CD4-positive, alpha-beta T cell (primary cell): ENCODE results near the gene SPINT2. TPM values are rescaled to one million over a fixed set of nuclear protein-coding genes. Genes with fewer than 3 reads are reported as not detected.

ENCODE experiments used
- ATAC-seq: fragments of 200-7000 bp; cut with Tn5 transposase; one replicate; pipeline ENCODE4 v1.10.0; 2022; ENCODE audit warnings: mild to moderate bottlenecking; ENCODE audit not compliant: poor library complexity
- CTCF ChIA-PET: fragments of 350-600 bp; sonication (Branson Sonifier 250); formaldehyde crosslinking; loops from one replicate; lab custom pipeline; 2021; ENCODE audit warnings: antibody characterized with exemption, inconsistent platforms; lab: Charles Lee
- POLR2A ChIA-PET: fragments of 350-600 bp; sonication (Branson Sonifier 250); formaldehyde crosslinking; loops from one replicate; lab custom pipeline; 2021; ENCODE audit warnings: antibody characterized with exemption, inconsistent platforms; lab: Charles Lee
- DNase-seq, 14 experiments: peaks; one replicate each; pipeline ENCODE4 v3.0.0-alpha.2; 2013 to 2020; ENCODE audit warnings: mixed read lengths in 2 of 14
- H3K27ac ChIP-seq, 2 donors: one replicate each; pipeline versions ENCODE4 v1.5.1 to v1.7.0; 2013; ENCODE audit warnings: low read length in 2 of 2, low read depth in 1 of 2, mild to moderate bottlenecking in 1 of 2
- H3K27me3 ChIP-seq, 2 experiments: 1 replicate in 1 of 2; 2 replicates in 1 of 2; pipeline versions ENCODE4 v1.6.1 to v1.7.0; 2013; ENCODE audit warnings: low read length in 2 of 2, control low read depth in 1 of 2, mild to moderate bottlenecking in 1 of 2, moderate library complexity in 1 of 2; ENCODE audit not compliant: insufficient read depth in 2 of 2, control insufficient read depth in 1 of 2
- H3K36me3 ChIP-seq: one replicate; pipeline ENCODE4 v1.6.1; 2013; ENCODE audit warnings: low read length, control low read depth; ENCODE audit not compliant: insufficient read depth
- H3K4me1 ChIP-seq: one replicate; pipeline ENCODE4 v1.6.1; 2013; ENCODE audit warnings: low read length, control low read depth; ENCODE audit not compliant: insufficient read depth
- H3K4me3 ChIP-seq: one replicate; pipeline ENCODE4 v1.5.1; 2013; ENCODE audit warnings: mild to moderate bottlenecking, low read length, moderate library complexity
- H3K9me3 ChIP-seq, 2 experiments: 1 replicate in 1 of 2; 2 replicates in 1 of 2; pipeline versions ENCODE4 v1.6.1 to v1.7.0; 2013; ENCODE audit warnings: low read length in 2 of 2, mild to moderate bottlenecking in 2 of 2, control low read depth in 1 of 2, moderate library complexity in 1 of 2; ENCODE audit not compliant: control insufficient read depth in 1 of 2, insufficient read depth in 1 of 2
- H3K27ac Mint-ChIP-seq: one replicate; pipeline ENCODE4 v1.8.0; 2020; ENCODE audit warnings: mixed read lengths
- H3K27me3 Mint-ChIP-seq: one replicate; pipeline ENCODE4 v1.8.0; 2021; ENCODE audit warnings: mixed read lengths
- H3K36me3 Mint-ChIP-seq: one replicate; pipeline ENCODE4 v1.8.0; 2021; ENCODE audit warnings: low read depth, mixed read lengths
- H3K4me1 Mint-ChIP-seq: one replicate; pipeline ENCODE4 v1.8.0; 2021; ENCODE audit warnings: low read depth, mixed read lengths
- H3K4me3 Mint-ChIP-seq: one replicate; pipeline ENCODE4 v1.8.0; 2020; ENCODE audit warnings: mild to moderate bottlenecking, mixed read lengths
- H3K9me3 Mint-ChIP-seq: one replicate; pipeline ENCODE4 v1.8.0; 2020; ENCODE audit warnings: mixed read lengths
- intact Hi-C, 2 experiments: fragments of 100-400 bp; cut with DNase I in 1 of 2; cut with micrococcal nuclease in 1 of 2; formaldehyde crosslinking; loops; one replicate each; pipeline versions ENCODE4 v1.15.1 to v1.9.0; 2023 to 2025; cut with DNase I, micrococcal nuclease
- total RNA-seq, 174 experiments: library from RNA in 2 of 174; stranded (reverse) in 2 of 174; gene quantifications; one replicate each; pipeline ENCODE4 v1.2.3 and lab custom pipeline; 2021 to 2026
- TF ChIP-seq, protein P1 (sequence below): fragments of 200-600 bp; IDR thresholded peaks from one replicate; pipeline ENCODE4 v1.8.0; 2022; ENCODE audit warnings: antibody characterized with exemption, mild to moderate bottlenecking

SPINT2 gene
- total RNA-seq, 2 experiments from 2014 or later: 25.4 to 26.5 TPM

DNA sequence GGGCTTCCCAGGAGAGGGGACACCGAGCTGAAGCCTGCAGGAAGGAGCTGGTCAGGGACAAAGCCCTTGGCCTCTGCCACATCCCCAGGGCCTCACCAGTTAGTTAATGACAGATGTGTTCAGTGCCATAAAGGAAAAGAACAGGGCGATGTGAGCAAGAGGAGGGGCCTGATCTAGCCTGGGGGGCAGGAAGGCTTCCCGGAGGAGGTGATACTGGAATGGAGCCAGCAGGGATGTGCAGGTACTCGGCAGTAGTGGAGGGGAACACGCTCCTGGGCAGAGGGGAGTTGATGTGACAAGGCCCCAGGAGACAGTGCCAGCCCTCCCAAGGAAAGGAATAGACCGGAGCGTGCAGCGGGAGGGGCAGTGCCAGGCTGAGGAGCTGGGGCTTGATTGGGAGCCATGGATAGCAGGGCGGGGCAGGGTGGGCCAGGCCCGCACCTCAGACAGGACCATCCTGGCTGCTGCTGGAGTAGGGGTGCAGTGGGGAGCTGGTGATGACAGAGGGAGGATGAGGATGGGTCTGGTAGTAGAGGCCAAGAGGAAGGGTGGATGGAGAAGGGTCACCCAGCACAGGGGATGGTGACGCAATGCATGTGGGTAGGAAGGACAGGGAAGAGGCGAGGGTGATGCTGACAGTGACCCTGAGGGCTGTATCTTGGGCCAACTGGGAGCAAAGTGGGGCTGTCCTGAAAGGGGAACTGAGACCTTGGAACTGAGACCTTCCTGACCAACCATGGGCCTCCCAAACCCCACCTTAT is 43.8 kb downstream of the SPINT2 start:
- TF ChIP-seq, protein P1, sequence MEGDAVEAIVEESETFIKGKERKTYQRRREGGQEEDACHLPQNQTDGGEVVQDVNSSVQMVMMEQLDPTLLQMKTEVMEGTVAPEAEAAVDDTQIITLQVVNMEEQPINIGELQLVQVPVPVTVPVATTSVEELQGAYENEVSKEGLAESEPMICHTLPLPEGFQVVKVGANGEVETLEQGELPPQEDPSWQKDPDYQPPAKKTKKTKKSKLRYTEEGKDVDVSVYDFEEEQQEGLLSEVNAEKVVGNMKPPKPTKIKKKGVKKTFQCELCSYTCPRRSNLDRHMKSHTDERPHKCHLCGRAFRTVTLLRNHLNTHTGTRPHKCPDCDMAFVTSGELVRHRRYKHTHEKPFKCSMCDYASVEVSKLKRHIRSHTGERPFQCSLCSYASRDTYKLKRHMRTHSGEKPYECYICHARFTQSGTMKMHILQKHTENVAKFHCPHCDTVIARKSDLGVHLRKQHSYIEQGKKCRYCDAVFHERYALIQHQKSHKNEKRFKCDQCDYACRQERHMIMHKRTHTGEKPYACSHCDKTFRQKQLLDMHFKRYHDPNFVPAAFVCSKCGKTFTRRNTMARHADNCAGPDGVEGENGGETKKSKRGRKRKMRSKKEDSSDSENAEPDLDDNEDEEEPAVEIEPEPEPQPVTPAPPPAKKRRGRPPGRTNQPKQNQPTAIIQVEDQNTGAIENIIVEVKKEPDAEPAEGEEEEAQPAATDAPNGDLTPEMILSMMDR: no peak
- H3K27me3 ChIP-seq: no peaks in the 10 kb centered on the region
- Mint-ChIP-seq H3K4me1 (no peaks in the 10 kb centered on the region), H3K36me3 (peaks cover 33% of the 10 kb centered on the region), H3K9me3 (no peaks in the 10 kb centered on the region), H3K4me3 (no peak overlapping the region), H3K27me3 (no peaks in the 10 kb centered on the region), H3K27ac (no peak overlapping the region)
- H3K9me3 ChIP-seq: peaks cover 0 to 8% of the 10 kb centered on the region in 2 experiments
- H3K4me1 ChIP-seq: no peaks in the 10 kb centered on the region
- DNase-seq (no peak), ATAC-seq (no peak)
- no peak overlapping the region for H3K27ac ChIP-seq
- intact Hi-C loops: no loop called here
- H3K36me3 ChIP-seq: peaks cover 20% of the 10 kb centered on the region
- ChIA-PET POLR2A (no interaction called here), CTCF (no interaction called here)
- H3K4me3 ChIP-seq: no peak overlapping the region

DNA sequence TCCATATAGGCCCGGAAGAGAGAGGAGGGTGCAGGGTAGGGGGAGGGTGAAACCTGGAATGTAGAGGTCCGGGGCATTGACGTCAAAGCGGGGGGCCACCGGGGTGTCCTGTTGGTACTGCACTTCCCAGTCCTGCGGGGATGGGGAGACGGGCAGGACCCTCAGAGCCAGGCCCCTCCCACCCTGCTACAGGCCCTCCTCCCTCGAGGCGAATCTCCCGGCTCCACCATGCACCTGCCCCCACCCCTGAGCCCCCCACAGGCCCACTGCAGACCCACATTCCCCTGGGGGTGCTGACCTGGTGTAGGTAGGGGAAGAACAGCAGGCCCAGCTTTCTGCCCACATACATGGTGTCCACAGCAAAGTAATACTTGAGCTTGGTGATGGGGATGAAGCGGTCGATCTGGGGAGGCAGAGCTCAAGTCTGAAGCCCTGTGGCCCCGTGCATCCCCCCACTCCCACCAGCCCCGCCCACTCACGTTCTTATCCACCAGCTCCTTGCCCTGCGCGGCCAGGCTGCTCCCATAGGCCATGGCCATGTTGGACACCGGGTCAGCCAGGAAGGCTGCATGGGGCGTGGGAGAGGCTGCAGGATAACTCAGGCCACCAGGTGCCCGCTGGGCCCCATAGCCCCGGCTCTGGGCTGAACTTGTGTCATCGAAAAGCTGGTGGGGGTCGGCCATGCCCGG is 44.7 kb downstream of the SPINT2 start:
- no peaks in the 10 kb centered on the region for H3K4me1 Mint-ChIP-seq
- H3K4me3 ChIP-seq: no peak overlapping the region
- DNase-seq: no peak
- H3K4me3 Mint-ChIP-seq: no peak overlapping the region
- H3K27ac Mint-ChIP-seq: no peak overlapping the region
- ChIA-PET POLR2A (no interaction called here), CTCF (no interaction called here)
- H3K9me3 ChIP-seq: peaks cover 0 to 3% of the 10 kb centered on the region in 2 experiments
- H3K36me3 ChIP-seq: peaks cover 20% of the 10 kb centered on the region
- no peak overlapping the region for H3K27ac ChIP-seq
- H3K27me3 ChIP-seq: no peaks in the 10 kb centered on the region
- peaks cover 33% of the 10 kb centered on the region for H3K36me3 Mint-ChIP-seq
- H3K27me3 Mint-ChIP-seq: no peaks in the 10 kb centered on the region
- intact Hi-C loops: no loop called here
- no peak for ATAC-seq
- H3K9me3 Mint-ChIP-seq: no peaks in the 10 kb centered on the region
- no peaks in the 10 kb centered on the region for H3K4me1 ChIP-seq
- TF ChIP-seq, protein P1: no peak

DNA sequence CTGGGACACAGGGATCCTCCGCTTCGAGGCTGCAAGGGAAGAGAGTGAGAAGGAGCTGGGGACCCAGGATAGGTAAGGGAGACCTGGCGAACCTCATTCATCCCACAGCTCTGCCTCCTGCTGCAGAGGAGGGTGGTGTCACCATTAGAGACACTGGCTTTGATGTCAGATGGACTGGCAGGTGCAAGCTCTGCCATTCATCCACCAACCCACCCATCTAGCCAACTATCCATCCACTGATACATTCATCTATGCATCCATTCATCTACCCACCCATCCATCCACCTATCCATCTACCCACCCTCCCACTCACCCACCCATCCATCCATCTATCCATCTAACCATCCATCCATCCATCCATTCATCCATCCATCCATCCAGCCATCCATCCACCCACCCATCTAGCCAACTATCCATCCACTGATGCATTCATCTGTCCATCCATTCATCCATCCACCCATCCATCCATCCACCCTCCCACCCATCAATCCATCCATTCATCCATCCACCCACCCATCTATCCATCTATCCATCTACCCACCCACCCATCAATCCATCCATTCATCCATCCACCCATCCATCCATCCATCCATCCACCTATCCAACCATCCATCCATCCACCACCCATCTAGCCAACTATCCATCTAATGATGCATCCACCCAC is 45.4 kb downstream of the SPINT2 start:
- Mint-ChIP-seq H3K27ac (no peak overlapping the region), H3K4me1 (no peaks in the 10 kb centered on the region), H3K4me3 (no peak overlapping the region), H3K27me3 (no peaks in the 10 kb centered on the region), H3K9me3 (no peaks in the 10 kb centered on the region), H3K36me3 (peaks cover 33% of the 10 kb centered on the region)
- H3K36me3 ChIP-seq: peaks cover 20% of the 10 kb centered on the region
- no peaks in the 10 kb centered on the region for H3K9me3 ChIP-seq
- H3K27ac ChIP-seq: no peak overlapping the region
- ChIA-PET CTCF (no interaction called here), POLR2A (no interaction called here)
- H3K4me1 ChIP-seq: peaks cover 2% of the 10 kb centered on the region
- DNase-seq: no peak
- no peaks in the 10 kb centered on the region for H3K27me3 ChIP-seq
- ATAC-seq: no peak
- TF ChIP-seq, protein P1: no peak
- no peak overlapping the region for H3K4me3 ChIP-seq
- intact Hi-C loops: loop anchor here in 1 of 2 experiments (5.0 kb wide), 1 partner anchor 42 kb away; no protein-coding TSS in a partner anchor
